DOHH2 (cell line): Measurements from ENCODE around the gene ITPR2.

Source experiments
- H3F3A ChIP-seq: fragments of 200-600 bp; sonication (generic), shearing (Covaris generic); 2 replicates; pipeline ENCODE4 v1.6.0; 2016; ENCODE audit warnings: antibody characterized with exemption, mild to moderate bottlenecking; ENCODE audit not compliant: control insufficient read depth, insufficient read depth
- H3K27ac ChIP-seq: fragments of 200-600 bp; sonication (generic); 2 replicates; pipeline ENCODE4 v1.5.1; 2014; ENCODE audit warnings: low read depth, mild to moderate bottlenecking, low read length, moderate library complexity
- H3K27me3 ChIP-seq: fragments of 200-600 bp; sonication (generic); 2 replicates; pipeline ENCODE4 v1.6.1; 2014; ENCODE audit warnings: mild to moderate bottlenecking, low read length, mixed read lengths; ENCODE audit not compliant: control insufficient read depth
- H3K36me3 ChIP-seq: fragments of 200-600 bp; sonication (generic); 2 replicates; pipeline ENCODE4 v1.6.1; 2014; ENCODE audit warnings: mild to moderate bottlenecking, low read length, moderate library complexity, mixed read lengths; ENCODE audit not compliant: control insufficient read depth
- H3K4me1 ChIP-seq: fragments of 200-600 bp; sonication (generic); 2 replicates; pipeline ENCODE4 v1.6.1; 2014; ENCODE audit warnings: mild to moderate bottlenecking, low read length, mixed read lengths; ENCODE audit not compliant: control insufficient read depth
- H3K4me2 ChIP-seq: fragments of 200-600 bp; sonication (generic); 2 replicates; pipeline ENCODE4 v1.6.0; 2014; ENCODE audit warnings: mild to moderate bottlenecking, low read length, moderate library complexity
- H3K4me3 ChIP-seq: fragments of 200-600 bp; sonication (generic); 2 replicates; pipeline ENCODE4 v1.5.1; 2014; ENCODE audit warnings: mild to moderate bottlenecking, low read length, mixed read lengths
- H3K79me2 ChIP-seq: fragments of 200-600 bp; sonication (generic); 2 replicates; pipeline ENCODE4 v1.6.1; 2014; ENCODE audit warnings: mild to moderate bottlenecking, low read length, mixed read lengths; ENCODE audit not compliant: control insufficient read depth
- H3K9me2 ChIP-seq: fragments of 200-600 bp; sonication (generic); replicated peaks from 2 replicates; pipeline ENCODE4 v1.6.1; 2014; ENCODE audit warnings: mild to moderate bottlenecking, low read length, mixed read lengths; ENCODE audit not compliant: control insufficient read depth
- H3K9me3 ChIP-seq: fragments of 200-600 bp; sonication (generic); 2 replicates; pipeline ENCODE4 v1.6.1; 2014; ENCODE audit warnings: antibody characterized with exemption, low read length, mixed read lengths; ENCODE audit not compliant: control insufficient read depth, insufficient read depth
- H4K20me1 ChIP-seq: fragments of 200-600 bp; sonication (generic); 2 replicates; pipeline ENCODE4 v1.6.0; 2014; ENCODE audit warnings: low read depth, mild to moderate bottlenecking, antibody characterized with exemption, low read length, moderate library complexity; ENCODE audit not compliant: control insufficient read depth, insufficient read depth
- CTCF ChIP-seq: fragments of 200-600 bp; sonication (generic); IDR thresholded peaks from one replicate; pipeline ENCODE4 v1.5.1; 2014; ENCODE audit warnings: antibody characterized with exemption, mild to moderate bottlenecking, low read depth, low read length; ENCODE audit not compliant: poor library complexity, severe bottlenecking
- EZH2phosphoT487 ChIP-seq: fragments of 200-600 bp; sonication (generic); IDR thresholded peaks from 2 replicates; pipeline ENCODE4 v1.6.1; 2017; ENCODE audit warnings: borderline replicate concordance, mild to moderate bottlenecking, antibody characterized with exemption, low read length, moderate library complexity, mixed read lengths

Gene ITPR2

GRCh38 chr12:26690601-26691000 is 142.4 kb downstream of the ITPR2 start:
- H3K79me2 ChIP-seq: no peaks in the 10 kb centered on the region
- H3K27ac ChIP-seq: no peak overlapping the region
- TF ChIP-seq EZH2phosphoT487: no peak
- no peak for TF ChIP-seq CTCF
- H3K9me2 ChIP-seq: no peaks in the 10 kb centered on the region
- no peaks in the 10 kb centered on the region for H4K20me1 ChIP-seq
- H3K36me3 ChIP-seq: peaks cover 19% of the 10 kb centered on the region
- H3K4me3 ChIP-seq: no peak overlapping the region
- H3F3A ChIP-seq: no peaks in the 10 kb centered on the region
- H3K9me3 ChIP-seq: no peaks in the 10 kb centered on the region
- no peaks in the 10 kb centered on the region for H3K4me1 ChIP-seq
- H3K4me2 ChIP-seq: no peak overlapping the region
- H3K27me3 ChIP-seq: no peaks in the 10 kb centered on the region

- Histone ChIP-seq H3F3A (no peaks in the 10 kb centered on the region), H3K9me2 (no peaks in the 10 kb centered on the region), H3K27ac (no peak overlapping the region), H3K4me3 (no peak overlapping the region), H3K27me3 (no peaks in the 10 kb centered on the region), H3K9me3 (no peaks in the 10 kb centered on the region), H4K20me1 (no peaks in the 10 kb centered on the region), H3K4me2 (no peak overlapping the region), H3K79me2 (no peaks in the 10 kb centered on the region), H3K4me1 (no peaks in the 10 kb centered on the region), H3K36me3 (peaks cover 16% of the 10 kb centered on the region)
- no peak for TF ChIP-seq CTCF
- TF ChIP-seq EZH2phosphoT487: no peak
Measured at GRCh38 chr12:26689281-26689841, 143.6 kb downstream of the ITPR2 start.

GRCh38 chr12:26688344-26688904 is 144.6 kb downstream of the ITPR2 start:
- H3K4me3 ChIP-seq: no peak overlapping the region
- no peaks in the 10 kb centered on the region for H3K27me3 ChIP-seq
- no peaks in the 10 kb centered on the region for H3K9me3 ChIP-seq
- H3K36me3 ChIP-seq: peaks cover 15% of the 10 kb centered on the region
- H3K27ac ChIP-seq: no peak overlapping the region
- no peaks in the 10 kb centered on the region for H4K20me1 ChIP-seq
- no peak for TF ChIP-seq EZH2phosphoT487
- H3K79me2 ChIP-seq: no peaks in the 10 kb centered on the region
- H3K4me1 ChIP-seq: no peaks in the 10 kb centered on the region
- H3F3A ChIP-seq: no peaks in the 10 kb centered on the region
- H3K9me2 ChIP-seq: no peaks in the 10 kb centered on the region
- H3K4me2 ChIP-seq: no peak overlapping the region

GRCh38 chr12:26686408-26686807 is 146.6 kb downstream of the ITPR2 start:
- TF ChIP-seq CTCF: no peak
- no peak for TF ChIP-seq EZH2phosphoT487
- Histone ChIP-seq H3K9me3 (no peaks in the 10 kb centered on the region), H3K79me2 (no peaks in the 10 kb centered on the region), H3K4me1 (no peaks in the 10 kb centered on the region), H3K36me3 (peaks cover 29% of the 10 kb centered on the region), H3K9me2 (no peaks in the 10 kb centered on the region), H3K4me2 (no peak overlapping the region), H3F3A (no peaks in the 10 kb centered on the region), H4K20me1 (no peaks in the 10 kb centered on the region), H3K27ac (no peak overlapping the region), H3K27me3 (no peaks in the 10 kb centered on the region), H3K4me3 (no peak overlapping the region)
